Measurements from ENCODE around the gene PHRF1. TPM values are rescaled to one million over a fixed set of nuclear protein-coding genes. Genes with fewer than 3 reads are reported as not detected.
"Not testable (repeated sequence)": the region's sequence is repeated elsewhere in the genome, so short reads cannot be mapped to it uniquely, and the experiment has no call there.

Gene PHRF1
- total and polyA plus RNA-seq, 2 donors (not counting 3 experiments of a cell fraction or from before 2014, with no cell fraction given) = 14.2 to 39.4 TPM

DNA sequence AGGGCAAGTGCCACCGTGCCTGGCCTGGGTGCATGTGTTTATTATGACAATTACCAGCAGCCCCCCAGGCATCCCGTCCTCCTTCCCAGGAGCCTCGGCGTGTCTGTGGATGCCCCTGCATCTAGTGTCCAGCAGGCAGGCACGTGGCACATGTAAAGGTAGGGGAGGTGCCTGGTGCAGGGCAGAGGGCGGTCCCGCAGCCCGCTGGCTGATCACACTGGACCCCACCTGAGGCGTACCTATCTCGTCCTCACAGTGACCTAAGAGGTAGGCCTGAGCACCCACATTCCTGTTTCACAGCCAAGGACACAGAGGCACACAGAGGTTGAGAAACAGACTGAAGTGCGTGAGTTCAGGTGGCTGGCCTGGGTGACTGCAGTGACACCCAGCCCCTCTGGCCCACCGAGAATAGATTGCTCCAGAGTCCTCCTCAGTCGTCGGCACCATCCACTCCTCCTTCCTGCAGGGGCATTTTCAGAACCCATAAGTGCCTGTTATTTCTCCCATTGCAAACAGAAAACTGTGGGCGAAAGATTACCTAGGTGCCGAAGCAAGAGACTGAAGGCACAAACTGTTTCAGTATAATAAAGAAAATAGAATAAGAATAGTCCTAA lies 3.0 kb upstream of the PHRF1 start:
- Histone ChIP-seq H3K79me2 (ENCODE audit: control insufficient read depth, insufficient read depth, low read length) (peaks cover 17% of the 10 kb centered on the region), H3K9me1 (replicated peaks; ENCODE audit: control insufficient read depth, extremely low read depth, insufficient read depth, low read length) (no peaks in the 10 kb centered on the region), H3K4me3 (replicated peaks in 1 of 3; ENCODE audit: insufficient read depth in 1 of 3, low read depth in 1 of 3, low read length in 3 of 3) (no peak overlapping the region), H4K20me1 (replicated peaks; ENCODE audit: control insufficient read depth, extremely low read depth, insufficient read depth, low read length) (no peaks in the 10 kb centered on the region), H3K4me1 (ENCODE audit: control insufficient read depth, extremely low read depth, insufficient read depth, low read length) (peaks cover 18% of the 10 kb centered on the region), H3K27me3 (ENCODE audit: control insufficient read depth in 2 of 2, insufficient read depth in 2 of 2, low read length in 2 of 2) (peaks cover 8 to 10% of the 10 kb centered on the region in 2 experiments), H2AFZ (ENCODE audit: low read depth, low read length) (no peak overlapping the region), H3K9me3 (replicated peaks; ENCODE audit: control insufficient read depth, insufficient read depth, low read length) (no peaks in the 10 kb centered on the region), H3K4me2 (ENCODE audit: insufficient read depth, low read length) (no peak overlapping the region), H3K27ac (ENCODE audit: insufficient read depth, low read depth, low read length) (no peak overlapping the region), H3K9ac (replicated peaks; ENCODE audit: extremely low read depth, insufficient read depth, low read length) (no peak overlapping the region), H3K36me3 (ENCODE audit: control insufficient read depth in 2 of 2, extremely low read depth in 1 of 2, insufficient read depth in 2 of 2, low read length in 2 of 2) (no peaks in the 10 kb centered on the region)
- TF ChIP-seq POLR2A (IDR thresholded peaks at IDR 0.05; ENCODE audit: low read depth, low read length) (no peak), GATA2 (IDR thresholded peaks at IDR 0.05; ENCODE audit: insufficient read depth, insufficient read length, low read depth, low read length) (no peak), EZH2 (IDR thresholded peaks at IDR 0.05; ENCODE audit: borderline replicate concordance, low read depth, low read length, severe bottlenecking) (no peak)
- POLR2A ChIA-PET = no interaction called here
- intact Hi-C loops (cut with micrococcal nuclease) = no loop called here
- DNase-seq (ENCODE audit: low read depth, low spot score) (no peak), FAIRE-seq (no peak)
- CTCF ChIA-PET = no interaction called here
- dilution Hi-C loops (cut with MboI; ENCODE audit: extremely low pct_ligation_motif_present, low sequenced_read_pairs) = no loop called here
- BruUV-seq (replicated peaks) = no TSS peak

DNA sequence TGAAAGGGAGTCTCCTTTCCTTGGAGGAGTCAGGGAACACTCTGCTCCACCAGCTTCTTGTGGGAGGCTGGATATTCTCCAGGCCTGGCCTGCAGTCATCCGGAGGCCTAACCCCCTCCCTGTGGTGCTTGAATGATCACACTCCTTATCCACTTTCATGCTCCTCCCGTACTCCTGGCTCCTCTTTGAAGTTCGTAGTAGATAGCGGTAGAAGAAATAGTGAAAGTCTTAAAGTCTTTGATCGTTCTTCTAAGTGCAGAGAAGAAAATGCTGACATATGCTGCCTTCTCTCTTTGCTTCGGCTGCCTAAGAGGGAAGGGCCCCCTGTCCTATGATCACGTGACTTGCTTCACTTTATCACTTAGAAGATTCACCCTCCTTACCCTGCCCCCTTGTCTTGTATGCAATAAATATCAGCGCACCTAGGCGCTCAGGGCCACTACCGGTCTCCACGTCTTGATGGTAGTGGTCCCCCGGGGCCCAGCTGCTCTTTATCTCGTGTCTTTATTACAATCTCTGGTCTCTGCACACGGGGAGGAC lies 2.2 kb upstream of the PHRF1 start:
- H3K9me3 ChIP-seq (replicated peaks; ENCODE audit: control insufficient read depth, insufficient read depth, low read length); H3K4me3 ChIP-seq (replicated peaks in 1 of 3; ENCODE audit: insufficient read depth in 1 of 3, low read depth in 1 of 3, low read length in 3 of 3); H3K9me1 ChIP-seq (replicated peaks; ENCODE audit: control insufficient read depth, extremely low read depth, insufficient read depth, low read length); intact Hi-C loops (cut with micrococcal nuclease); CTCF ChIA-PET; dilution Hi-C loops (cut with MboI; ENCODE audit: extremely low pct_ligation_motif_present, low sequenced_read_pairs); H3K27ac ChIP-seq (ENCODE audit: insufficient read depth, low read depth, low read length); FAIRE-seq; H4K20me1 ChIP-seq (replicated peaks; ENCODE audit: control insufficient read depth, extremely low read depth, insufficient read depth, low read length); H3K36me3 ChIP-seq (ENCODE audit: control insufficient read depth in 2 of 2, extremely low read depth in 1 of 2, insufficient read depth in 2 of 2, low read length in 2 of 2); H3K9ac ChIP-seq (replicated peaks; ENCODE audit: extremely low read depth, insufficient read depth, low read length); DNase-seq (ENCODE audit: low read depth, low spot score); H2AFZ ChIP-seq (ENCODE audit: low read depth, low read length); H3K4me2 ChIP-seq (ENCODE audit: insufficient read depth, low read length); BruUV-seq (replicated peaks); POLR2A ChIA-PET: not testable (repeated sequence)
- Histone ChIP-seq H3K4me1 (ENCODE audit: control insufficient read depth, extremely low read depth, insufficient read depth, low read length) (peaks cover 18% of the 10 kb centered on the region), H3K79me2 (ENCODE audit: control insufficient read depth, insufficient read depth, low read length) (peaks cover 26% of the 10 kb centered on the region), H3K27me3 (ENCODE audit: control insufficient read depth in 2 of 2, insufficient read depth in 2 of 2, low read length in 2 of 2) (peaks cover 8 to 10% of the 10 kb centered on the region in 2 experiments)
